Activated T-helper 1 cell treated with Interleukin-2 at 50 U/mL for 16 hours (primary cell): ENCODE results near the gene AREG.

Experiments used
- DNase-seq: peaks from one replicate; pipeline ENCODE4 v3.0.0-alpha.2; 2020; ENCODE audit warnings: low read depth

Gene AREG

DNA sequence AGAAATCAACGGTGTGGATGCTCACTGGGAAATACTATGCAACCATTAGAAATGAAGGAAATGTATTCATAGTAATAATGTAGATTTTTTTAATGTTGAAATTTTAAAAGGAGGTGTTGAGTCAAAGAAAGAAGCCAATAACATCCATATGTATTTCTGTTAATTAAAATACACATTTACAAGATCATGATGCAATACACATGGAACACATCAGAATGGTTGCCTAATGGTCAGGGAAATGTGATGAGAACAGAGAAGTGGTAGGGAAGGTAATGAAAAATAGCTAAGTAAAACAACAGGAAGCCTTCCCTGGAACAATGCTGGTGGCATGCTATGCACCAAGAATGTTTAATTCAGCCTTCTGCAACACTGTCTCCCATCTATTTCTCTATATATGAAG, 18.2 kb downstream of the AREG start:
- DNase-seq = no peak

DNA sequence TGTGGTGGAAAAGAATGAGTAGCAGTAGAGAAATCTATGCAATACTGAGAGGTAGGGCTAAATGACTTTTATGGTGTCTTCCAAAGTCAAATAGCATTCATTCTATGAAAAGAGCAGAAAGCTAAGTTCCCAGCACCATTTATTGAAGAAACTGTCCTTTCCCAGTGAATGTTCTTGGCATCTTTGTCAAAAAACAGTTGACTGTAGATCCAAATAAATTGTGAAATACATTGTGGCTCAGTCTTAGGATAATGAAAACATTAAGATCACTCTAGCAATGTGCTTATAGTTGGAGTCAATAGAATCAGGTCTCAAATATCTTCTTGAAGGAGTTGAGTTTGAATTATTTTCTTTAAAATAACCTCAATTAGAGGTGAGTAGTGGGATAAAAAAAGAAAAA, 19.4 kb downstream of the AREG start:
- no peak for DNase-seq

DNA sequence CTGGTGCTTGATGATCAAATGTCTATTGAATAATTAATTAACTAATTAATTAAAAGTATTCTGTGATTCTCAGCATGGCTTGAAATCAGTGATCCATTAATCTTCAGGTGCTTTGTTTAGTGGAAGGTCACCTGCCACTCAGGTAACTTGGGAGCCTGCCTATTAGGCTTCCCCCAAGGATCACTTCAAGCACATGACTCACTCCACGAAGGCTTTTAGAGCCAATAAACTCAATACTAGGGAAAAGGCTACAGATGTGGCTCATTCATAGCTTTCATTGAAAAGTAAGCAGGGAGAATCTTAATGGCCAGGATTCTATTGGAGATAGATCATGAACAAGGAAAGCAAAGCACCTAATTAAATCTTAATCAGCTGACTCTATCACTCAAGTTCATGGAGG, 21.3 kb downstream of the AREG start:
- DNase-seq = no peak

DNA sequence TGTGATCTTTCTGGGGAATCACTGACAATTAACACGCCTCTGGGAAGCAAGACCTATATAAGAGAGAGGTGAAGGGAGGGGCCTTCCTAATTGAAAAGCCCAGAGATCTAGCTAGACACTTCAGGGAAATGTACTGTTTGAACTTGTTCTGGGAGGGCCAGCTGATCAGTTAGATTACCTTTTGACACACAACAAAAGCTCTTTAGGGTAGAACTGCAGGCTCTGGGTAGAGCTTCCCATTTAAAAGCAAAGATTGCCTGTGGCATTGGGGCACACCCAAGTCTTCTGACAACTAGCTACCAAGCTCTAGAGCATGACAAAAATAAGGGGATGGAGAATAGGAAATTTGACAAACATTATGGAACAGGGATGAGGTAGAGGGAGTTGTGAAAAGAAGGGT, 26.3 kb downstream of the AREG start:
- no peak for DNase-seq

DNA sequence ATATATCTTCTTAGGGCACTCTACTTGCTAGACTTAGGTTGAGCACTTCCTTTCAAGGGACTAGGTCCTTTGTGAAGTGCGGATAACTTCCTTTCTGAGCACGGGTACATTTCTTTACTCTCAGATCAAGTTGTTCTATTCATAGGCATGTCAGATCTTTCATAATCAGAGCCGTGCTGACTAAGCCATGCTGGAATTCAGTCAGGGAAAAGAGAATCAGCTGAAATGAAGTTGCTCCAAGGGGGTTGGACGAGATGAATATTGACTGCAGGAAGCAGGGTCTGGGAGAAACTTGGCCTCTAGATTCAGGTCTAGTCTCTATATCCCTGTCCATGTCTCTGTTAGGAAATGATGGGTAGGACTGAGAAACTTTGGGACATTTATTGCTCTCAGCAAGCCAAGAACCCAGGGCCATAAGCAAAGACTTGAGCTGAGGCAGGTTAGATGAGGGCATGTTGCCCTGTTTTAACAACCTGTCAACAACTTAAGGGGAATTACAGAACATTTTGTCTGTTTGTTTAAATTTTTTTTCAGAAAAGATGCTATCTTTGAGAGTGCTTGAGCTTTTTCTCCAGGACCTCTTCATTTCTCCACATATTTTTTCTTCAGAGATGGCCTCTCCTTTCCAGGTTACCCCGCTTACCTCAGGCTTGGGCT, 28.3 kb downstream of the AREG start:
- no peak for DNase-seq

DNA sequence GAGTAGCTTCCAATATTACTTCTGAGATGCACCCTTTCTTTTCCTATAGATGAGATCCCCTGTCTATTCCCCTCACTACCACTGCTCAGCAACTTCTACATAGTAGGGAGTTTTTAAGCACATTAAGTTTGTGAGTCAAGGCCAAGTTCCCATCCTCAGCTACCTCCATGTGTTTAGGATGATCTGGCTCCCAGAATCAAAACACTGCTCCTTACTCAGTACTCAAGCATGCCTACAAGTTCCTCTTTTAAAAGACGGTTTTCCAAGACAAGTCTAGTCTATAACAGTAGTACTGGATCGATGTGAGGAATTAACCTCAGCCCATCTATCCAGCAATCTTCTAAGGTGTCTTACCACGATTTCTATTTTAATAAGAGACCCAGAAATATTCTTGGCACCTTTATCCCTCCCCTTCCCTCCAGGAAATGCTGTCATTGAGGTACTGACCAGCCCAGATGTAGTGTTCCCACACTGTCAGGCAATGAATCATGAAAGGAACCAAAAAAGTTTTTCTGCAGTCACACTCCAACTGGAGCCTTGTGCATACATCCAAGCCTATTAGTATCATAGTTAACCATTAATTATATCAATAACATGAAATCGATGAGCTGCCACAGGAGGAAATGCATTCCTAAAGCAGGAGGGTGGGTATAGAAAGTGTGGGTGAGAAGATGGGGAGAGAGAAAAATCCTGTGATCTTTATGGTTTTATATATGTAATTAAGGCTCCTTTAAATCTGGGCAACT, 29.6 kb downstream of the AREG start:
- no peak for DNase-seq

DNA sequence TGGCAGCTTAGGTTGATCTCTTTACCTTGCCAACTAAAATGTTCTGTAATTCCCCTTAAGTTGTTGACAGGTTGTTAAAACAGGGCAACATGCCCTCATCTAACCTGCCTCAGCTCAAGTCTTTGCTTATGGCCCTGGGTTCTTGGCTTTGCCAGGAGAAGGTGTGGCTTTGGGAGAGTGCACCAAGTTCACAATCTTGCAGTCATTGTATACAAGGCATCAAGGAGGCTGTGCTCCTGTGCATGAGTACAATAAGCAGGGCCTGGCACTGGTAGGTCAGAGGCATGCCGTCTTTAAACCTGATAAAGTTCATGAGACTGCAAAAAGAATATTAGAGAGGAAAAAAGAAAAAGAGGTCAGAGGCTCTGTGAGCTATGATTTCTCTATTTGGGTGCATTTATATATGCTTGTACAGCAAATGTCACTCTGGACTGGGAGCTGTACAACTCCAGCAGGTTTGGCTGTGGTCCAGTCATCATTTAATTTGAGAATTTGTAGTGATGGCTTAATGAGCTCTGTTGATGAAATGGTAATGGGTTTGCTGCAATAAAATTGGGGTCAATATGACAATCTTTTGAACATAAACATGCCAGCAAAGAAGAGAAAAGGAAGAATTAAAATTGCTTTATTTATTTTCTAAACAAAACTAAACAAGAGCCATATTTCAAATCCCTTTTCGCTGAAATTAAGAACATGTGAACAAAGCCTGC, 30.3 kb downstream of the AREG start:
- no peak for DNase-seq

DNA sequence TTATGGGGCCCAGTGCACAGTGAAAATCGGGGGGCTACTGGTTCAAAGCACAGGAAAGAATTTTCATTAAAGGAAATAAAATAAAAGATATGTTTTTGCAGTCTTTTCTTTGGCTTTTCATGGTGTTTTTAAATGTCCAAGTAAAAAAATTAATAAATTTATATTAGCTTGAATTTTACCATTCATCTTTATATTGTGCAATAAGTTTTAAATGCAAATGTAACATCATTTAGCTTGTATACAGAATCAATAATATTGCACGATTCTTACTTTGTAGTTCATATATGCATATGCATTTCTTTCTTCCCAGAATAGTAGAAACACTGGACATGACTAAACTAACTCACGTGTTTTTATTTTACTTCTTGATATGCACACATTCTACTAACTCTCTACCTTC, 31.0 kb downstream of the AREG start:
- DNase-seq = no peak

DNA sequence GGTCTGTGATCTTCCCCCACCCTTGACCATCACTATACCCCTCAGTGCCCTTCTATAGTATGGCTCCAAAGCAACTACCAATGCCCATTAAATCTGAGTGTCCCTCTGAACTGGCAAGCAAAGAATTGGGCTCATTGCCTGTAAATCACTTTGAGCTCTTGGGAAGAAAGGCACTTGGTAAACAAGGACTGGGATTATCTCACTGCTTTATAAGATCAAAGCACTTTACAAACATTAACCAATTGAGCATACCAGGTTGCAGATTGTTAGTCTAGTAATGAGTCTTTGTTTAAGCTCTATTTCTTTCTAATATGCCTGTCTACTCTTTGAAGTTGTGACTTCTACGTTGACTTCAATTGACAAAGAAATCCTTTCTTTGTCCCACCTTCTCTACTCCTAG, 34.1 kb downstream of the AREG start:
- DNase-seq = no peak

DNA sequence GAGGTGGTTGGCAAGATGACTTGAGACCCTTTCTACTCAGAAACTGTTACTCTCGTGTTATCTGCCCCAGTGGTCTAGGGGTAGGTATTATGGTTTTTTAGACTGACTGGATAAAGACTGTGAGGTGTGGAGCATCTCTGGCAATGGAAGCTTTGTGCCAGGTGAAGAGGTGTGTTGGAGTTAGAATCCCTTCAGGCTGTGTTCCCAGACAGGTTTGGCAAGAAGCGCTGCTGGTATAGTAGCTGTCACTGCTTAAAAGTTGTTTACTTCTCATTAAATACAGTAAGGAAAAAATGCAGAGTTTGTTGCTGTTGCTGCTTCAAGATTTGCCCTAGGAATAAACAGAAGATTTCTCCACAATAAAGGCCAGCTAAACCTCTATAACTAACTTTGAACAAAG, 35.3 kb downstream of the AREG start:
- DNase-seq = no peak

DNA sequence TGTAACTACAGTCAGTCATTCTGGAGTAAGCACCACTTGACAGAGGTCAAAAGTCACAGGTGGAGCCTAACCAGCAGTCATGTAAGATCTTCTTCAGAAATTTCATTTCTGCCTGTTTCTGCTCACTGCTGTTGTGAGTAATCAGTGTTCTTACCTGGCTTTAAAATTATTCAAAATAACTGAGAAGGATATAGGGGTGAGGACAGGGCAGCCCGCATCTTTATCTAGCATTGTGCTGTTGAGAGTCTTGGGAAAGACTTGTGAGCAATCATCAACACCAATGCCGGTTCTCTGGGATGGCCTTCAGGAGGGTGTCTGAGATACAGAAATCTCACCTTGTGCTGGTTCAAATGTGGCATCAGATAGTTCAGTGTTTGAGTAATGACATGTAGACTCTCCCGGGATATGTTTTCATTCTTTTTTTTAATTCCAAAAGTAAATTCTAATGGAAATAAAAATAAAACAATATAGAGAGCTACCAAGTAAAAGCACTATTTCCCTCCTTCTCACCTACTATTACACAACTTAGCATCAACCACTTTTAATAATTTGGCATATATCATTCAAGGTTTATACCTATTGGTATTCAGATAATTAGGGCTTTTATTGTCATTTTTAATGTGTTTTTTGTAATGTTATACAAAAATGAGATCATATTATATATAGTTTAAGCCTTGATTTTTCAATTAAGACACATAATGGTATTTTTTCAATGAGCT, 37.1 kb downstream of the AREG start:
- DNase-seq = no peak

DNA sequence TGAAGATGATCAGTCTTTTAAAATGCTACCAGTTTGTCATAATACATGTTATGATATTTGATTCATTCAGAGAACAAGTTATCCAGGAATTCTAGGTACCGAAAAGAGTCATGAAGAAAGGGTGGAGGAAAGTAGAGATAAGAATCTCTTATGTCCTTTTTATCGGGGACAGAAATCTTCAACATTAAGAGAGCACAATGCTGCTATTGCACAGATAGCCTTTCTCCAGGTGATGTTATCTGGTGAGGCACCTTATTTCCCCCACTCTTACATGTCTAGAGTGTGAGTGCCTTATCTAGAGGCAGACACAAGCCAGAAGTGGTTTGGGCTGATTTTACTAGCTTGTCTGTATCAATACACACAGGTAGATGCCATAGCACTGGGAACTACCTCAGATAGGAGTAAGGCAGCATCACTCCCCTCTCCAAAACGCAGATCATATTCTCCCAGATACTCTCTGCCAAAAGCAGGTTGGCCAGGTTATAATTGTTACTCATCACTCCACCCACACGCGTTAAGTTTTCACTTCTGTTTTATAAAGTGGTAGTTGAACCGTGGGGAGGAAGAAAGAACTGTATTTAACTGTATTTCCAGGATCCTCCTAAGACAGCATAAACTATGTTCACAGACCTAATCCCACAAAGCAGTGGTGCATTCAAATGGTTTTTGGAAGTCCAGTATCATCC, 38.4 kb downstream of the AREG start:
- DNase-seq = no peak

DNA sequence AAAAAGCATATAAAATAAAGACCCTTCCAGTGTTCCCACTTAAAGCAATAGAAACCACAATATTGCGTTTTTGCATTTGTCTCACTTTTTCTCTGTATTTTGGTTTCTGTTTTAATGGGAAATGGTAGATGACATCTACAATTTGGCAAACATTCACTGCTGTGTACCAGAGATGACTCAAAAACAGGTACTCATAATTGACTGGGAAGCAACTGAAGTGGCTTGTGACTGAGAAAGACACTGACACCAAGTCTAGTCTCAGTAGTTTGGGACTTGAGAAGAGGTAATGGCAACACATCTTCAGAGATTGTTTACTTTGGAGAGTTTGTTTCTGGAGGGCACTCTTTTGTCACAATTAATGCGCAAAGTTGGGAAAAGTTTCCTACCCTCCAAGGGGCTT, 42.0 kb downstream of the AREG start:
- no peak for DNase-seq

DNA sequence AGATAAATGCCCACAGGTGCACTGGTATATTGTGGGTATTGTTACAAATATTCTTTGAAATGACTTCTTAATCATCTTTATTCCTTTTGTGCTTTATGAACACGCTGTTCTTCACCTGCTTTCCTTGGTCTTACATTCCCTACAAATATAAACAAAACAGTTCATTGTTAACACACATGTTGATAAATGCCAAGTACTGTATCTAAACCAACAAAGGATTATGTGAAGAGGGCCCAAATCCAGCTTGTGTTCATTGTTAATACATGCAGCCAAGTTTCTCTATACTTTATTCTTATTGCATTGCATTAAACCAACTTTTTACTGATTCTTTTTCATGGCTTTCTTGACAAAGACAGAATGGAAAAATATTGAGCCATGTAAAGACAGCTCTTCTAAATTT, 42.8 kb downstream of the AREG start:
- no peak for DNase-seq

DNA sequence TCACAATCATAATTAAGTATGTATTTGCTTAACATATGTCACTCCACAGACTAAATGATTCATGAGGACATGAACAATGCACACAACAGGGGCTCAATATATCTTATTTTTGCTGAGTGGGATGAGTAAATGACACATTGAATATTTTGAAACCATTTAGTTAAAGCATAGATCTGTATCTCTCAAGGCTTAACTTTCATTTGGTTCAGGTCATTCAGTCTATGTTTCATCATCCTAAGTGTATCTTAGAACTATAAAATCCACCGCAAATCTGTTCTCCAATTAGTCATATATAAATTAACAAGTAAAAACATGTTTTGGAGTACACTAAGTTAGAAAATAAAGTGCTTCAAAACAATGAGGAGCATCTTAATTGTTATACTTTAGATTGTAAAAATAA, 45.8 kb downstream of the AREG start:
- DNase-seq = no peak

DNA sequence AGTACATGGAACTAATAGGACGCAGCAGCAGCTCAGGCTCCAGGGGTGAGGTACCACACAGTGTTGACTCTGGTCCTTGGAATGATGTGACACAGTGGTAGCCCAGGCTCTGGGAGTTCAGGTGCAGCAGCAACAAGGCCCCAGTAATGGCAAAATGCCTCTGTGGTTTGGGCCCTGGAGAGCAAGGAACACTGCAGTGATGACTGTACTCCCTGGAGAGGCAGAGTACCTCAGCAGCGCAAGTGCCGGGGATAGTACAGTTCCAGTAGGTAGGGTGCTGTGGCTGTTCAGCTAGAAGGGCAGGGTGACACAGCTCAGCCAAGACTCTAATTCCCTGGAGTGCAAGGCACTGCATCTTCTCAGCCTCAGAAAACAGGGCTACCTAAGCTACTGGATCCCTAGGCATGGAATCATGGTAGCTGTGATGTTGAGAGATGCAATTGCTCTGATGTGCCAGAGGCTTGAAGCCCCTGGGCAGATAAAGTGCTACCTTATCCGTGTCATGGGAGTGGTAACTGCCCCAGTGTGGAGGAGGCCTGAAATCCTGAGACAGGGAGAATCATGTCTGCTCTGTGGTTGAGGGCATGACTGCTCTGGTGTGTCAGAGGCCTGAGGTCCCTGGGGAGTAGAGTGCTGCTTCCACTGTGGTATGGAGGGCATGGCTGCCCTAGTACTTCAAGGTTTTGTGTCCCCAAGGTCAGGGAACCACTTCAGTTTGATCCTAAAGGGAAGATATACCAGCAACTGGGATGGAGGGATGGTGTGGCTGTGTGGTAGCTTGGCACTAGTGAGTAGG, 55.2 kb downstream of the AREG start:
- DNase-seq = no peak

DNA sequence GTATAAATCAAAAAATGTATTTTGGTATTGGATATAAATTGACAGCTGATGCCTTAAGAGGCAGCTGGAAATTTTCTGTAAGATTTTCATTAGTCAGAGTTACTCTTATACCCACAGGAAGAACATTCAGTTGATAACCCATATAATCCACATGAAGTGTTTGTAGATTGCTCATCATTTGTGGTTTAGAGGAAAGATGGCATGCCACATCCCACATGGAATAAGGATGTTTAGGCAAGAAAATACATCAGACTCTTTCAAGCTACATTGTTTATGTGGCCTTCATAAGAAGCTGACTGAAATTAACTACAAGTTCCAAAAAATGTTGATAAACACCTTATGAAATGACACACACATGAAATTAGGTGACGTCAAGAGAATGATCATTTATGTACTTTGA, 56.6 kb downstream of the AREG start:
- DNase-seq = no peak

DNA sequence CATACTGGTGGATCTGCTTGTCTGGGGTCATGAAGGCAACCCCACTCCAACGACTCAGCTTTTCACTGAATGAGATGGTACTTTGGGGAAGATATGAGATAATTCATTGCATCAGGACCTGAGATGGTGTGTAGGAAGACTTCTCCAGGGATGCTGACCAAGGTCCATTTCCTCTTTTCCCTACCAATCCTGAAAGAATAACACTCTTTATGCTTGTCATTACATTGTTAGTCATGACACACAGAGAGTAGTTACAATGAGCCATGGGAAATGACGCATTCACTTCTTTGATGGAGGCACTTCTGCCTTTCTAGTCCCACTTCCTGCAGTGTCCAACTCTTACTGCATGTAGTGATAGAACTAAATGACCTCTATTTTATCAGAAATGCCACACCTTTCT, 58.6 kb downstream of the AREG start:
- no peak for DNase-seq

DNA sequence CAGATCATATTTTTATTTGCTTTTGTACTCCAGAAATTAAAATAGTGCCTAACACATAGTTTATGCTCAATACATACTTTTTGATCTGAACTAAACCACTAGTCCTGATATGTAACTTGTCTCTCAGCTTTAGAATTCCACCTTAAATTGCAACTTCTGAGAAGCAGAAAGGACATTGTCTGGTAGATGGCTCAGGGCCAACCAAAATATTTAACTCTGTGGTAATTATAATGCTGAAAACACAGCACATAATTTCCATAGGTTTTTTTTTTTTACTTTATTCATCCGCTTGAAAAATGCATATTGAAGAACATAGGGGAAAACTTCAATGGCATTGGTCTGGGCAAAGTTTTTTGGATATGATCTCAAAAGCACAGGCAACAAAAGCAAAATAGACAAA, 59.3 kb downstream of the AREG start:
- no peak for DNase-seq
